Vagina (tissue), 2 donors: ENCODE measurements around the gene TRPM4. TPM values are rescaled to one million over a fixed set of nuclear protein-coding genes. Genes with fewer than 3 reads are reported as not detected.

Experiments used
- DNase-seq, 2 donors: peaks; one replicate each; pipeline ENCODE4 v3.0.0-alpha.2; 2017; ENCODE audit errors: extremely low spot score in 2 of 2
- H3K27ac ChIP-seq: fragments of 200-600 bp; sonication (generic); one replicate; pipeline ENCODE4 v1.5.1; 2019
- H3K27me3 ChIP-seq: fragments of 200-600 bp; sonication (generic); one replicate; pipeline ENCODE4 v1.5.1; 2019
- H3K36me3 ChIP-seq, 2 donors: fragments of 200-600 bp; sonication (generic); one replicate each; pipeline ENCODE4 v1.5.1; 2017 to 2019
- H3K4me1 ChIP-seq: fragments of 200-600 bp; sonication (generic); one replicate; pipeline ENCODE4 v1.5.1; 2019
- H3K4me3 ChIP-seq, 2 donors: fragments of 200-600 bp; sonication (generic); 1 replicate in 1 of 2; 2 replicates in 1 of 2; pipeline ENCODE4 v1.5.1; 2016 to 2019
- H3K9me3 ChIP-seq: fragments of 200-600 bp; sonication (generic); one replicate; pipeline ENCODE4 v1.5.1; 2019
- CTCF ChIP-seq, 3 experiments: fragments of 450-650 bp in 2 of 3; fragments of 200-600 bp in 1 of 3; sonication (generic) in 1 of 3; IDR thresholded peaks; one replicate each; pipeline ENCODE4 v1.5.1; 2017 to 2019; ENCODE audit warnings: antibody characterized with exemption in 3 of 3, mild to moderate bottlenecking in 2 of 3, moderate library complexity in 2 of 3
- POLR2A ChIP-seq, 2 donors: fragments of 450-650 bp; IDR thresholded peaks; one replicate each; pipeline ENCODE4 v1.6.1; 2017; ENCODE audit warnings: antibody characterized with exemption in 2 of 2, mild to moderate bottlenecking in 2 of 2, moderate library complexity in 2 of 2
- POLR2AphosphoS5 ChIP-seq, 2 donors: sonication (generic); formaldehyde crosslinking; IDR thresholded peaks; one replicate each; pipeline ENCODE4 v1.9.0; 2017; ENCODE audit warnings: antibody characterized with exemption in 2 of 2, mild to moderate bottlenecking in 2 of 2, low read depth in 1 of 2; ENCODE audit not compliant: insufficient read depth in 1 of 2
- intact Hi-C: fragments of 100-400 bp; cut with DNase I; formaldehyde crosslinking; loops from one replicate; pipeline ENCODE4 v1.15.1; 2023
- total RNA-seq: library from RNA; depleted of rRNA; stranded (reverse); fragments of >200 nt; gene quantifications from one replicate; pipeline ENCODE4 v1.2.3, GENCODE V29; 2016

TRPM4 gene
- total RNA-seq, 1 donor from 2014 or later, result 22.8 TPM

GRCh38 chr19:49165111-49165750 is 7.6 kb downstream of the TRPM4 start:
- DNase-seq, result no peak
- intact Hi-C loops, result no loop called here

GRCh38 chr19:49165865-49166301 is 8.3 kb downstream of the TRPM4 start:
- no peak overlapping the region for H3K4me3 ChIP-seq
- intact Hi-C loops, result no loop called here
- peaks cover 11% of the 10 kb centered on the region for H3K4me1 ChIP-seq
- TF ChIP-seq POLR2AphosphoS5 (IDR thresholded peaks at IDR 0.05; ENCODE audit: insufficient read depth in 1 of 2, low read depth in 1 of 2) (no peak), POLR2A (IDR thresholded peaks at IDR 0.05) (no peak), CTCF (IDR thresholded peaks at IDR 0.05) (no peak)
- peak overlapping the region; percentile 76 for H3K27ac ChIP-seq
- peaks cover 0 to 19% of the 10 kb centered on the region in 2 donors for H3K36me3 ChIP-seq
- no peaks in the 10 kb centered on the region for H3K9me3 ChIP-seq
- H3K27me3 ChIP-seq, result no peaks in the 10 kb centered on the region
- DNase-seq, result no peak

More at GRCh38 chr19:49165111-49165750, 7.6 kb downstream of the TRPM4 start:
- no peak overlapping the region for H3K4me3 ChIP-seq
- H3K27ac ChIP-seq, result peak overlapping the region; percentile 76
- no peaks in the 10 kb centered on the region for H3K27me3 ChIP-seq
- peaks cover 0 to 19% of the 10 kb centered on the region in 2 donors for H3K36me3 ChIP-seq
- H3K9me3 ChIP-seq, result no peaks in the 10 kb centered on the region
- peaks cover 11% of the 10 kb centered on the region for H3K4me1 ChIP-seq
- peak; percentile 24 to 43 for TF ChIP-seq POLR2AphosphoS5 (IDR thresholded peaks at IDR 0.05; ENCODE audit: insufficient read depth in 1 of 2, low read depth in 1 of 2)
- TF ChIP-seq POLR2A (IDR thresholded peaks at IDR 0.05), result no peak

- H3K27ac ChIP-seq, result no peak overlapping the region
- no peaks in the 10 kb centered on the region for H3K27me3 ChIP-seq
- DNase-seq, result no peak
- peaks cover 0 to 36% of the 10 kb centered on the region in 2 donors for H3K36me3 ChIP-seq
- intact Hi-C loops, result no loop called here
- TF ChIP-seq CTCF (IDR thresholded peaks at IDR 0.05) (no peak), POLR2AphosphoS5 (IDR thresholded peaks at IDR 0.05; ENCODE audit: insufficient read depth in 1 of 2, low read depth in 1 of 2) (no peak), POLR2A (IDR thresholded peaks at IDR 0.05) (no peak)
- no peaks in the 10 kb centered on the region for H3K9me3 ChIP-seq
- H3K4me1 ChIP-seq, result peaks cover 11% of the 10 kb centered on the region
- H3K4me3 ChIP-seq, result no peak overlapping the region
These were observed 10.3 kb downstream of the TRPM4 start for GRCh38 chr19:49167857-49168409.

GRCh38 chr19:49168421-49168820 is 10.8 kb downstream of the TRPM4 start:
- intact Hi-C loops, result no loop called here
- no peaks in the 10 kb centered on the region for H3K9me3 ChIP-seq
- peaks cover 0 to 40% of the 10 kb centered on the region in 2 donors for H3K36me3 ChIP-seq
- no peak overlapping the region for H3K27ac ChIP-seq
- no peaks in the 10 kb centered on the region for H3K27me3 ChIP-seq
- H3K4me1 ChIP-seq, result peaks cover 11% of the 10 kb centered on the region
- DNase-seq, result no peak
- TF ChIP-seq POLR2AphosphoS5 (IDR thresholded peaks at IDR 0.05; ENCODE audit: insufficient read depth in 1 of 2, low read depth in 1 of 2) (no peak), POLR2A (IDR thresholded peaks at IDR 0.05) (no peak), CTCF (IDR thresholded peaks at IDR 0.05) (no peak)
- no peak overlapping the region for H3K4me3 ChIP-seq

GRCh38 chr19:49173198-49173597 is 15.6 kb downstream of the TRPM4 start:
- intact Hi-C loops, result no loop called here
- no peak overlapping the region for H3K4me3 ChIP-seq
- no peaks in the 10 kb centered on the region for H3K9me3 ChIP-seq
- no peak for DNase-seq
- H3K27ac ChIP-seq, result no peak overlapping the region
- H3K27me3 ChIP-seq, result no peaks in the 10 kb centered on the region
- no peak for TF ChIP-seq POLR2AphosphoS5 (IDR thresholded peaks at IDR 0.05; ENCODE audit: insufficient read depth in 1 of 2, low read depth in 1 of 2)
- TF ChIP-seq CTCF (IDR thresholded peaks at IDR 0.05), result no peak
- no peak for TF ChIP-seq POLR2A (IDR thresholded peaks at IDR 0.05)
- H3K36me3 ChIP-seq, result peaks cover 0 to 41% of the 10 kb centered on the region in 2 donors
- no peaks in the 10 kb centered on the region for H3K4me1 ChIP-seq
